UCSD-AML1 (cell line): ENCODE data around the gene BLMH.

Source experiments
- DNase-seq: peaks from one replicate; lab custom pipeline; 2025; ENCODE audit not compliant: unreplicated experiment; lab: John Stamatoyannopoulos, UW

BLMH gene

GRCh38 chr17:30253312-30253711, 38.4 kb downstream of the BLMH start:
- no peak for DNase-seq

DNA sequence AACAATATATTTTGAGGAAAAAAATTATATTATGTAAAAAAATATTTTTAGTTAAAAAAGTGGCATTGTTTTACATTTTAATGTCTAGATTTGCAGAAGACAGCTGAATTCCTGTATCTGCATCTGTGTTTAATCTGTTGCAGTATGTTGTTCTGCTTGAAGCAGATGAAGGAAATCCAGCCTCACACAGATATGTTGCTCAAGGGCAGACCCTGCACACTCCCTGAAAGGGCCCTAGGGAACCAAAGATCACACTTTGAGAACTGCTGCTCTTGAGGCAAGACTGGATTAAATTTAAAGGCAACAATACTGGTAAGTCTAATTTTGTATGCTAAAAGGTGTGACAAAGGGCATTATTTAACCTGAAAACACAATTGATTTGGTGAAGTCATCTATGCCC, 39.8 kb downstream of the BLMH start:
- no peak for DNase-seq

DNA sequence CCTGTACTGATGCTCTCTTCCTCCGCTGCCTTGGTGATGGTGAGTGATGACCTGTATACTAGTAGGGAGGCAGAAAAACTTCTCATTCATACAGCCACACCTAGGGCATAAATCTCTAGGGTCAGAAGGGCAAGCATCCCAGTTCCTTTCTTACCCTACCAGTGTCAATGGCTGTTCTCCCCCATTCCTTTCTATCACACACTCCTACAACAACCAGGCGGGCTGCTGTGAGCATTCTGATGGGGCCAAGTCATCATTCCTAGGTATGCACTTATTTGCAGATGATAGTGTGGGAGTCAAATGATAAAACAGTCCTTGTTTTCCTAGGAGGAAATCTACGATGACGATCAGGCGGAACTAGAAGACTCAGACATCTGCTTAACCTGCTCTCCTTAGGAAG, 42.3 kb downstream of the BLMH start:
- no peak for DNase-seq

DNA sequence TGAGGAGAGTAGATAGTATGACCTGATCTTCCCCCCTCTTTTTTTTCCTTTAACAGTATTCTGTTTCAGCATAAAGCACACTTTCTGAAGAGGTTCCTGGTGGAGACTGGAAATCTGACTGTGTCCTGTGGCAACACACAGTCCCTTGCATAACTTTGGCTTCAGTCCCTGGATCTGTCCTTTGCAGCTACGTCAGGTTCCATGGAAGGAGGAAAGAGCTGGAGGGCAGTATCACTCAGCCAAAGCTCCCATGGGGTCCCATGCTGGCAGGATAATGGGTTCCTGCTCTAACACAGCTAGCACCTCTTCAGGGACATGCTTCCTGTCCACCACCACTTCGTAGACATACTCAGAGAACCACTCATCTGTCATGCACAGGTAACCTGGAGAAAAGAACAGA, 43.0 kb downstream of the BLMH start:
- DNase-seq = no peak

- DNase-seq = no peak
Measured at GRCh38 chr17:30246460-30246859, 45.3 kb downstream of the BLMH start.

DNA sequence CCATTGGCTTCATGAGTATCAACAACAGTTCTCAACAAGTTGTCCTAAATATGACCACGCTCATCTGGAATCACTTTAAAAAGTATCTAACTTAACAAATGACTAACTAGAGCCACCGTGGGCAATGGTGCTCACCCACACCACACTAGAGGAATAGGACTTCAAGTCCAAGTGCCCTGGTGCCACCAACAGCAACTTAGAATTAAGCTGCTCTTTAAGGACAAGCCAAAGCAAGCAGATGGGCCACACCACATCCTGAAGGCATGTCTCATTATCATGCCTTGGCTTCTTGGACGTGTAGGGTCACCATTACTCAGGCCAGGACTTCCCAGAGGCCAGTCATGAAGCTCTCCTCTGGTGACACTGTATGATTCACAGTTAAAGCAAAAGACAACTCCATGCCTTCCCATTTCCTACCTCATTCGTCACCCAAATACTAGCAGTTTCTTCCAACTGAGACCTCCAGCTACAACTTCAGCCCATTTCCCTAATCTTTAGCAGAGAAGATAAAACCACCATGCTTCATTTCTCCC, 46.8 kb downstream of the BLMH start:
- no peak for DNase-seq

- no peak for DNase-seq
Measured at GRCh38 chr17:30243568-30243967, 48.2 kb downstream of the BLMH start.

DNA sequence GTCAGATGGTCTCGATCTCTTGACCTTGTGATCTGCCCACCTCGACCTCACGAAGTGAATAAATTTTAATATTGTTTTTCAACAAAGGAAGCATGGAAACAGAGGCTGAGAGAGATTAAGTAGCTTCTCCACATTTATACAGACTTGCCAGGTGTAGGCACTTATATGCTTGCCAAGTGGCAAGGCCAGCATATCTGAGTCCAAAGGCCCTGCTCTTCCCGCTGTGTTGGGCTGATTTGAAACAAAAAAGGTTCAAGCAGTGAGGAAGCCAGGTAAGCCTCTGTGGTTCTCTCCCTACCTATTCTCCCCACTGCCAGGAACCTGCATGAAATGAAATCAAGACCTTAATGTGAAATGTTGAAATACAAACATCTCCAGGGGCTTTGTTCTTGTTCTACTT, 48.7 kb downstream of the BLMH start:
- no peak for DNase-seq

DNA sequence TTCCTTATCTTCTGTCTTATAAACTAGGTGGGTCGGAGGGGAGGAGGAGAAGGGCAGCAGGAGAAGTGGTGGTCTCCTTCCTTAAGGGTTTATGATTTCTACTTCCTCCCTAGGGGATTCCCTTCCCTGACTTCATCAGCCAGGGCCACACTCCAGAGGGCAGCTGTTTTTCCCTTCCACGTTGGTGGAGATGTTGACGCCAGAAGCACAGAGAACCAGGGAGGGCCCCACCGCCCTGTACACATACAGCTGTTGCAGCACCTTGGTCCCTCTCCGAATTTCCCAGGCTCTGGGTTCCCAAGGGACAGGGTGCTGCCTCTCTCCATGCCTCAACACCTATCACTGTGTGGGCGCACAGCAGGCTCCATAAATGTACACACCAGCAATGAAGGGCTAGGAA, 50.7 kb downstream of the BLMH start:
- no peak for DNase-seq

DNA sequence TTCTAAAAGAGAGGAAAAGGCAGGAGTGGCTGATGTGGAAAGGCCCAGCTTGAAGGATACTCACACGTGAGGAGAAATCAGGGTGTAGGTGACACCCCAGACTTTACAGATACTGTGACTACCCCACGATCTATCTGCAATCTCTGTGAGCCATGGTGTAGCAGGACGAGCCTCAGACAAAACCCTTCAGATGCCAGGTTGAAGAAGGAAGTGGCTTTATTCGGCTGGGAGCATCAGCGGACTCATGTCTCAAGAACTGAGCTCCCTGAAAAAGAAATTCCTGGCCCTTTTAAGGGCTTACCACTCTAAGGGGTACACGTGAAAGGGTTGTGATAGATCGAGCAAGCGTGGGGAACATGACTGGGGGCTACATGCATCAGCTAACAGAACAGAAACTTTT, 51.6 kb downstream of the BLMH start:
- no peak for DNase-seq

- no peak for DNase-seq
Measured at GRCh38 chr17:30239089-30239462, 52.7 kb downstream of the BLMH start.

DNA sequence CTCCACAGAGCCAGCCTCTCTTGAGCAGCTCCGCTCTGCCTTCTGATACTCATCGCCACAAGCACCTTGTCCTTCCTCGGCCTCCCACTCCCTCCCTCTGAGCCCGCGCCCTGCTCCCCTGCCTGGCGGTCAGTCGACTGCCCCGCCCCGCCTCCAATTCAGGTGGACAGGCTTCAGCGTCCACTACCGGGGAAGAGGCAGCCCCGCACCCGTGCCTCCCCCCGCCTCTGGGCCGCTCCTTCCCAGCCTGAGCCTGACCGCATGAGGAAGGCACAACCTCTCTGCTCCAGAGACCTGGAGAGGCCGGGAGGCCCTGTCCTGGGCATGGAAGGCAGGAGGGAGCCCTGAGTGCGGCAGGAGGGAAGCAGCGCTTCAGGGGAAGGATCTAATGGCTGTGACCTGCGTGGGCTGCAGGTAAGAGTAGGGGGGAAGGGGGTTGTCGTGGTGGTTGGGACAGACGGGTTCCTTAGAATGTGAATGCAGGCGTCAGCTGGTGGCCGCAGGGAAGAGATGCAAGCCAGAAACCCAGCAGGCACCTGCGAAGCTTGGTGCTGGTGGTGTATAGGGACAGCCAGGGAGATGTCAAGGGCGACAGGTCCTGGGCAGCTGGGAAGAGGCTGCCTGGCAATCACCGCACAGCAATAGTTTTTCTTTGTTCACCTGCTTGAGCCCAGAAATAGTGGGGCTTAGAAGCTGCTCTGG, 53.2 kb downstream of the BLMH start:
- DNase-seq = no peak

DNA sequence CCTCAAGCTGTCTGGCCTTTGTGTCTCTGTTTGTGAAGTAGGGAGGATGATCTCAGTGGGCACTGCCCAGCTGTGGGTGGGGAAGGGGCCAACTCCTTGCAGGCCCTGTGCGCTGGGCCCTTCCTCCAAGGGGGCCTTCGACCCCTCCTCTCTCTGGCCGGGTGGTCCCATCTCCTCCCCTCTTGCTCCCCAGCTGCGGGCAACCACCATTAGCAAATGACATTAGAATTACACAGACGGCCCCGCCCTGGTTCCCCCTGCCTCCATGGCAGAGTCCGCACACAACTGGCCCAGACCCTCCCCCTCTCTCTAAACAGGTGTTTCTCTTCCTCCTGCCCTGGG, 53.8 kb downstream of the BLMH start:
- no peak for DNase-seq

DNA sequence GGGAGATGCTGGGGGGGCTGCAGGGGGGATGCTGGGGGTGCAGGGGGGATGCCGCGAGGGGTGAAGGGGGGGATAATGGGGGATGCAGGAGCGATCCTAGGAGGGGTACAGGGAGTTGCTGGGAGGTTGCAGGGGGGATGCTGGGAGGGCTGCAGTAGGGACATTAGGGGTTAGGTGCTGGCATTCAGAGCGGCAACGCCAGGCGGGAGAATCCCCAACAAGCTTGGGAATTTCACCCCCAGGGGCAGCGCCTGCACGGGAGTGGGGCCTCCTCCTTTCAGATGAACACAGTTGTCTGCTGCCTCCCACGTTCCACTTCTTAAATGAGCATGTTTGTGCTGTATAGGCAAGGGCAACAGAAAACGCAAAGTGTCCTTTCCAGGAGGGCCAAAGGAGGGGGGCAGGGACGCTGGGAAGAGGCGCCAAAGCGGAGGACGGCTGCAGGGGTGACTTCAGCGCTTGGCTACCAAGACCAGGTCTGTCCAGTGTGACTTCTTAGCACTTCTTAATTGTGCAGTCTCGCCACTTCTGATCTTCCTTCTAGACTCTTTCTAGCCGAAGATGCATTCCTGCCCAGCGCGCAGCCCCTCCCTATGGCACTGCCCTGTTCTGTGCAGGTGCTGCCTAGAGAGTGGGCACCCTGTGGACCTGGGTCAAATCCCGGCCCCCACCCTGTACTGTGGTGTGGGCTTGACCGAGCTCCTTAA, 54.3 kb downstream of the BLMH start:
- no peak for DNase-seq

DNA sequence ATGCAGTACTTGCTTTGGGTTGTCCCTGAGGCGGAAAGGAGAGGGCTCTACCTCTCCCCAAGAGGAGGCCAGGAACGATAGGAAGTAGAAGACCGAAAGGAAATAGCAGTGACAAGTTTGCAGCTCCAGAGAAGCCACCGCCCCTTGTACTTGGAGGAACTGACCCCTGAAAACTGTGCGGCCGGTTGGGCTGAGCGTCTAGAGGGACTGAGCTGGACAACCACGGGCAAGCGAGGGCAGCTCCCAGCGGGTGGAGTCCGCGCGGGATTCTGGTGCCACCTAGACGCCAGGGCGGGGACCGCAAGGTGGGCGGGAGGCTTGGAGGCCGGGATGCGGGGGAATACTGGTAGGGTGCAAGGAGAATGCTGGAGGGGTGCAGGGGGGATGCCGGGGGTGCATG, 55.0 kb downstream of the BLMH start:
- peak; percentile 61 for DNase-seq

DNA sequence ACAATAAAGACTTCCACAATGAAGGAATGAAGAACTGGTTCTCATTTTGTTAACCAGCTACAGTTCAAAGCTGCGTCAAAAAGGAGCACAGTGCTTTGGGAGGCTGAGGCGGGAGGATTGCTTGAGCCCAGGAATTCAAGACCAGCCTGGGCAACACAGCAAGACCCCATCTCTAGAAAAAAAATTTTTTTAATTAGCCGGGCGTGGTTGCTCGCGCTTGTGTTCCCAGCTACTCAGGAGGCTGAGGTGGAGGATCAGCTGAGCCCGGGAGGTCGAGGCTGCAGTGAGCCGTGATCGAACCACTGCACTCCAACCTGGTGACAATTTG, 55.5 kb downstream of the BLMH start:
- DNase-seq = no peak

GRCh38 chr17:30235386-30236296, 56.1 kb downstream of the BLMH start, which contains the start of gene SLC6A4:
SLC6A4 (minus strand) TSS chr17:30235697; CDS start chr17:30221958, 13,739 bp downstream.
- no peak for DNase-seq

- DNase-seq = no peak
Measured at GRCh38 chr17:30234964-30235363, 56.8 kb downstream of the BLMH start.

- DNase-seq = no peak
Measured at GRCh38 chr17:30234296-30234695, 57.4 kb downstream of the BLMH start.

GRCh38 chr17:30232824-30233427, 58.8 kb downstream of the BLMH start:
- DNase-seq = no peak
